Measurements from ENCODE around the gene GBP4.

GBP4 gene

GRCh38 chr1:89206373-89206772 is 7.6 kb upstream of the GBP4 start:
- H3K4me3 ChIP-seq (ENCODE audit: low read depth, low read length) = no peak overlapping the region
- no peak for DNase-seq (ENCODE audit: low read depth, low spot score)
- in situ Hi-C loops (cut with HindIII; ENCODE audit: low sequenced_read_pairs) = no loop called here
- TF ChIP-seq, protein P1, sequence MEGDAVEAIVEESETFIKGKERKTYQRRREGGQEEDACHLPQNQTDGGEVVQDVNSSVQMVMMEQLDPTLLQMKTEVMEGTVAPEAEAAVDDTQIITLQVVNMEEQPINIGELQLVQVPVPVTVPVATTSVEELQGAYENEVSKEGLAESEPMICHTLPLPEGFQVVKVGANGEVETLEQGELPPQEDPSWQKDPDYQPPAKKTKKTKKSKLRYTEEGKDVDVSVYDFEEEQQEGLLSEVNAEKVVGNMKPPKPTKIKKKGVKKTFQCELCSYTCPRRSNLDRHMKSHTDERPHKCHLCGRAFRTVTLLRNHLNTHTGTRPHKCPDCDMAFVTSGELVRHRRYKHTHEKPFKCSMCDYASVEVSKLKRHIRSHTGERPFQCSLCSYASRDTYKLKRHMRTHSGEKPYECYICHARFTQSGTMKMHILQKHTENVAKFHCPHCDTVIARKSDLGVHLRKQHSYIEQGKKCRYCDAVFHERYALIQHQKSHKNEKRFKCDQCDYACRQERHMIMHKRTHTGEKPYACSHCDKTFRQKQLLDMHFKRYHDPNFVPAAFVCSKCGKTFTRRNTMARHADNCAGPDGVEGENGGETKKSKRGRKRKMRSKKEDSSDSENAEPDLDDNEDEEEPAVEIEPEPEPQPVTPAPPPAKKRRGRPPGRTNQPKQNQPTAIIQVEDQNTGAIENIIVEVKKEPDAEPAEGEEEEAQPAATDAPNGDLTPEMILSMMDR (IDR thresholded peaks at IDR 0.05; ENCODE audit: low read depth, low read length) = no peak

GRCh38 chr1:89203166-89203565 is 4.4 kb upstream of the GBP4 start:
- TF ChIP-seq, protein P1 (IDR thresholded peaks at IDR 0.05; ENCODE audit: low read depth, low read length) = no peak
- in situ Hi-C loops (cut with HindIII; ENCODE audit: low sequenced_read_pairs) = no loop called here
- no peak overlapping the region for H3K4me3 ChIP-seq (ENCODE audit: low read depth, low read length)
- no peak for DNase-seq (ENCODE audit: low read depth, low spot score)

- H3K4me3 ChIP-seq (ENCODE audit: low read depth, low read length) = no peak overlapping the region
- DNase-seq (ENCODE audit: low read depth, low spot score) = no peak
- in situ Hi-C loops (cut with HindIII; ENCODE audit: low sequenced_read_pairs) = no loop called here
- TF ChIP-seq, protein P1 (IDR thresholded peaks at IDR 0.05; ENCODE audit: low read depth, low read length) = no peak
Measured at GRCh38 chr1:89201106-89201794, 2.5 kb upstream of the GBP4 start.

DNA sequence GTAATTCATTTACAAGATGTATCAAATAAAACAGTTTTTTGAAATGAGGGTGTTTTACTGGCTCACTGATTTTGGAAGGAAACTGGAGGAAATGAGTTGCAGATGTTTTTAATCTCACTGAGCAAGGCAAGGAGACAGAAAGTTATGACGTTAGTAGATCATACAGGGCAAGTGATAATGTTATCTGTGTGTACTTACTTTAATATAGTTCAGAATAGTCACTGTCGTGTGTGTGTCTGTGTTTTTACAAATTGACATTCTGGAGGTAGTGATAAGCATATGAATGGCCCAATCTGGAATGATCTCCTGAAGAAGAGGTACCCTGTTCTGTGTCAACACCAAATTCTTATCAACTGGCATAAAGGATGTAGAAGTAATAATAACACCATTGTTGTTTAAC is 1.9 kb upstream of the GBP4 start:
- TF ChIP-seq, protein P1 (IDR thresholded peaks at IDR 0.05; ENCODE audit: low read depth, low read length) = no peak
- H3K4me3 ChIP-seq (ENCODE audit: low read depth, low read length) = no peak overlapping the region
- DNase-seq (ENCODE audit: low read depth, low spot score) = no peak

GRCh38 chr1:89199525-89200031 is 836 bp upstream of the GBP4 start:
- in situ Hi-C loops (cut with HindIII; ENCODE audit: low sequenced_read_pairs) = no loop called here
- TF ChIP-seq, protein P1 (IDR thresholded peaks at IDR 0.05; ENCODE audit: low read depth, low read length) = no peak
- H3K4me3 ChIP-seq (ENCODE audit: low read depth, low read length) = no peak overlapping the region
- no peak for DNase-seq (ENCODE audit: low read depth, low spot score)

More for the DNA sequence above, 1.9 kb upstream of the GBP4 start:
- in situ Hi-C loops (cut with HindIII; ENCODE audit: low sequenced_read_pairs) = no loop called here

DNA sequence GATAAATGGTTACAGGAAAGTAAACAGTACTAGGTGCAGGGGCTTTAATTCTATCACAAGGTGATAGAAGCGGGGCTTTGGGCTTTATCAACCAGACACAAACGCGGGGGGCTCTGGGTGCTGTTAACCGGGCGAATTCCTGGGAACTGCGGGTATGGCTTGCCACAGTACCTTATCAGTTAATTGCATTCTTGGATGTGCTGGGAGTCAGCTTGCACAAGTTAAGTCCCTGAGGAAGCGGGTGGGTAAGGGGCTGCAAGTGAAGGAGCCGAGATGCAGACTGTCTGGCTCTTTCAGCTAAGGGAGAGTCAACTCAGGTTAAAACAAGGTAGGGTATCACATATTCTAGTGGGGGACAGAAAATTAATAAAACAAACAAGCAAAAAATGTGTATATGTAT is 661 bp downstream of the GBP4 start:
- in situ Hi-C loops (cut with HindIII; ENCODE audit: low sequenced_read_pairs) = no loop called here
- no peak for DNase-seq (ENCODE audit: low read depth, low spot score)
- TF ChIP-seq, protein P1 (IDR thresholded peaks at IDR 0.05; ENCODE audit: low read depth, low read length) = no peak
- no peak overlapping the region for H3K4me3 ChIP-seq (ENCODE audit: low read depth, low read length)

Data from astrocyte of the spinal cord (primary cell).